Tibial artery (tissue), 4 donors: ENCODE measurements around the gene CFAP74.

ENCODE experiments used
- DNase-seq, 2 donors: peaks; one replicate each; pipeline ENCODE4 v3.0.0-alpha.2; 2019
- H3K27ac ChIP-seq, 2 donors: fragments of 200-600 bp; sonication (generic) in 1 of 2; 1 replicate in 1 of 2; 2 replicates in 1 of 2; pipeline ENCODE4 v1.5.1; 2018 to 2019; ENCODE audit warnings: mild to moderate bottlenecking in 1 of 2
- H3K27me3 ChIP-seq, 2 donors: fragments of 200-600 bp; sonication (generic) in 1 of 2; one replicate each; pipeline versions ENCODE4 v1.5.1 to v1.6.0; 2016 to 2019
- H3K36me3 ChIP-seq, 3 donors: fragments of 200-600 bp; sonication (generic) in 2 of 3; one replicate each; pipeline ENCODE4 v1.5.1; 2016 to 2019; ENCODE audit warnings: mild to moderate bottlenecking in 2 of 3
- H3K4me1 ChIP-seq, 4 donors: fragments of 200-600 bp; sonication (generic) in 2 of 4; 1 replicate in 3 of 4; 2 replicates in 1 of 4; pipeline ENCODE4 v1.5.1; 2016 to 2019
- H3K4me3 ChIP-seq, 2 donors: fragments of 200-600 bp; sonication (generic) in 1 of 2; 1 replicate in 1 of 2; 2 replicates in 1 of 2; pipeline ENCODE4 v1.5.1; 2018 to 2019; ENCODE audit warnings: mild to moderate bottlenecking in 2 of 2
- H3K9me3 ChIP-seq, 3 donors: fragments of 200-600 bp; sonication (generic) in 1 of 3; one replicate each; pipeline ENCODE4 v1.5.1; 2016 to 2019
- CTCF ChIP-seq, 2 experiments: fragments of 200-600 bp in 1 of 2; fragments of 450-650 bp in 1 of 2; IDR thresholded peaks; one replicate each; pipeline ENCODE4 v1.5.1; 2017 to 2019; ENCODE audit warnings: antibody characterized with exemption in 2 of 2, mild to moderate bottlenecking in 1 of 2, moderate library complexity in 1 of 2
- intact Hi-C: fragments of 100-400 bp; cut with DNase I; formaldehyde crosslinking; loops from one replicate; pipeline ENCODE4 v1.15.0; 2023; ENCODE audit warnings: low total_unique reads

Gene CFAP74

GRCh38 chr1:2014741-2015735 lies 11.5 kb upstream of the CFAP74 start:
- TF ChIP-seq CTCF (IDR thresholded peaks at IDR 0.05), result no peak

DNA sequence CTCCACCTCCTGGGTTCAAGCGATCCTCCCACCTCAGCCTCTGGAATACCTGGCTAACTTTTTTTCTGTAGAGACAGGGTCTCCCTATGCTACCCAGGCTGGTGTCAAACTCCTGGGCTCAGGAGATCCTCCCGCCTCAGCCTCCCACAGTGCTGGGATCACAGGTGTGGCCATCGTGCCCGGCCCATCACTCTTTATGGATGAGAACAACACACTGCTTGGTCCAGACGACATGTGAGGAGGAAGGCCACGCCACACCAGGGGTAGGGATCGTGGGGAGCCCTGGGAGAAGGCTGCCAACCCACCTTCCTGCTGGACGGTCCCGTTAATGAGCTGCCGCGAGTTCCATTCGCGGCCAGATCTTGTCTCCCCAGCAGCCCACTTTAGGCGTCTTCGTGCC lies 10.6 kb upstream of the CFAP74 start:
- no peak for DNase-seq
- no peak overlapping the region for H3K27ac ChIP-seq
- peaks cover 0 to 55% of the 10 kb centered on the region in 2 donors for H3K27me3 ChIP-seq
- no peaks in the 10 kb centered on the region for H3K9me3 ChIP-seq
- H3K36me3 ChIP-seq, result no peaks in the 10 kb centered on the region
- no peak for TF ChIP-seq CTCF (IDR thresholded peaks at IDR 0.05)
- intact Hi-C loops, result no loop called here
- no peak overlapping the region for H3K4me3 ChIP-seq
- peaks cover 0 to 4% (median under 1%) of the 10 kb centered on the region in 4 donors for H3K4me1 ChIP-seq

More at GRCh38 chr1:2014741-2015735, 11.5 kb upstream of the CFAP74 start:
- intact Hi-C loops, result no loop called here
- Histone ChIP-seq H3K27ac (no peak overlapping the region), H3K36me3 (no peaks in the 10 kb centered on the region), H3K4me3 (no peak overlapping the region), H3K4me1 (peaks cover 0 to 13% (median 7%) of the 10 kb centered on the region in 4 donors), H3K27me3 (peaks cover 0 to 56% of the 10 kb centered on the region in 2 donors), H3K9me3 (no peaks in the 10 kb centered on the region)
- DNase-seq, result no peak

GRCh38 chr1:2009101-2010053 lies 5.8 kb upstream of the CFAP74 start:
- no peaks in the 10 kb centered on the region for H3K4me1 ChIP-seq
- H3K9me3 ChIP-seq, result no peaks in the 10 kb centered on the region
- no peaks in the 10 kb centered on the region for H3K36me3 ChIP-seq
- TF ChIP-seq CTCF (IDR thresholded peaks at IDR 0.05), result no peak
- no peak overlapping the region for H3K4me3 ChIP-seq
- intact Hi-C loops, result no loop called here
- no peak for DNase-seq
- H3K27me3 ChIP-seq, result peaks cover 0 to 57% of the 10 kb centered on the region in 2 donors
- H3K27ac ChIP-seq, result no peak overlapping the region

DNA sequence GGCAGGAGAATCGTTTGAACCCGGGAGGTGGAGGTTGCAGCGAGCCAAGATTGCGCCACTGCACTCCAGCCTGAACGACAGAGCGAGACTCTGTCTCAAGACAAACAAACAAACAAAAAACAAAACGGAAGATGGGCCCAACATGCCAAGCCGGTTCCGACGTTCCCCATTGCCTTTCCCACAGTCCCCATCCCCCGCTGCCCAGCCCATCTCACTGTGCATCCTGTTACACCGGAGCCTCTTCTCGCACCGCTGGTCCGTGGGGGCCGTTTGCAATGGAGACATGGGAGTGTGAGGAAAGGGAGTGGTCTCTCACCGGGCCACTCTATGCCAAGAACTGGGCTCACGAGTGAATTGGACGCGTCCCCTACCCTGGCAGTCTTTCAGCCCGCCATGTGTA lies 1.3 kb upstream of the CFAP74 start:
- Histone ChIP-seq H3K9me3 (no peaks in the 10 kb centered on the region), H3K36me3 (no peaks in the 10 kb centered on the region), H3K27ac (no peak overlapping the region), H3K4me3 (no peak overlapping the region), H3K27me3 (peaks cover 0 to 74% of the 10 kb centered on the region in 2 donors), H3K4me1 (peaks cover 0 to 8% (median 0%) of the 10 kb centered on the region in 4 donors)
- DNase-seq, result no peak
- intact Hi-C loops, result no loop called here
- no peak for TF ChIP-seq CTCF (IDR thresholded peaks at IDR 0.05)

GRCh38 chr1:2001773-2002411 lies 1.7 kb downstream of the CFAP74 start:
- intact Hi-C loops, result no loop called here
- H3K9me3 ChIP-seq, result no peaks in the 10 kb centered on the region

More at GRCh38 chr1:2001773-2002411, 1.7 kb downstream of the CFAP74 start:
- peaks cover 0 to 8% (median 0%) of the 10 kb centered on the region in 4 donors for H3K4me1 ChIP-seq
- H3K27ac ChIP-seq, result no peak overlapping the region
- H3K36me3 ChIP-seq, result no peaks in the 10 kb centered on the region
- TF ChIP-seq CTCF (IDR thresholded peaks at IDR 0.05), result no peak
- H3K4me3 ChIP-seq, result no peak overlapping the region
- peaks cover 0 to 50% of the 10 kb centered on the region in 2 donors for H3K27me3 ChIP-seq
- DNase-seq, result no peak
